ENCODE results near the gene LSM14B. TPM values are rescaled to one million over a fixed set of nuclear protein-coding genes. Genes with fewer than 3 reads are reported as not detected.

LSM14B gene
- total and polyA plus RNA-seq, 3 donors from 2014 or later = 91.0 to 137 (median 116) TPM

DNA sequence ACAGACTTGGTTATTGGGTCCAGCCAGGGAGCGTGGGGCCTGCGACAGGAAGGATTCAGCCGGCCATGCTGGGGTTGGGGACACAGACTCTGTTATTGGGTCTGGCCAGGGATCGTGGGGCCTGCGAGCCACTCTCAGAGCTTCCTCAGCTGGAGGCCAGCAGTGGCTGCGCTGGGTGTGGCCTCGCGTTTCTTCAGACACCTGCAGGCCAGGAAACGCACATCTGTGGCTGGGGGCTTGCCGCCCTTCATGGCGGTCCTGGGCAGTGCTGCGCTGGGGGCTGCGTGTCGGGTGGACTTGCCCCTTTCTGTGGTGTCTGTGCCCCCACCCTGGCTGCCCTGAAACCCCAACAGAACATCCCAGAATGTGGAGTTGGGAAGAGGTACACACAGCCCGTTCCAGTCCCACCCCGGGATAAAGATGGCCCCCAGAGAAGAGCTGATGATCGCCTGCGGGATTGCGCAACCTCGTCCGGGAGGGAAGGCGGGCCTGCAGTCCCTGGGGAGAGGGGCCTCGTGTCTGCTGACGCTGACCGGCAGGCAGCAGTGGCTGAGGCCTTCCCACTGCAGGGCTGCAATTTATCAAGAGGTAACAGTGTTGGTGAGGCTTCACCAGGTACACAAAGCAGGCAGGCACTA is 43.6 kb downstream of the LSM14B start:
- Histone ChIP-seq H3K27me3 (no peaks in the 10 kb centered on the region), H3K36me3 (ENCODE audit: low read depth, missing control alignments) (no peaks in the 10 kb centered on the region), H3K4me1 (no peaks in the 10 kb centered on the region), H3K9me3 (no peaks in the 10 kb centered on the region), H3K27ac (no peak overlapping the region), H3K4me3 (no peak overlapping the region)
- TF ChIP-seq, protein P1, sequence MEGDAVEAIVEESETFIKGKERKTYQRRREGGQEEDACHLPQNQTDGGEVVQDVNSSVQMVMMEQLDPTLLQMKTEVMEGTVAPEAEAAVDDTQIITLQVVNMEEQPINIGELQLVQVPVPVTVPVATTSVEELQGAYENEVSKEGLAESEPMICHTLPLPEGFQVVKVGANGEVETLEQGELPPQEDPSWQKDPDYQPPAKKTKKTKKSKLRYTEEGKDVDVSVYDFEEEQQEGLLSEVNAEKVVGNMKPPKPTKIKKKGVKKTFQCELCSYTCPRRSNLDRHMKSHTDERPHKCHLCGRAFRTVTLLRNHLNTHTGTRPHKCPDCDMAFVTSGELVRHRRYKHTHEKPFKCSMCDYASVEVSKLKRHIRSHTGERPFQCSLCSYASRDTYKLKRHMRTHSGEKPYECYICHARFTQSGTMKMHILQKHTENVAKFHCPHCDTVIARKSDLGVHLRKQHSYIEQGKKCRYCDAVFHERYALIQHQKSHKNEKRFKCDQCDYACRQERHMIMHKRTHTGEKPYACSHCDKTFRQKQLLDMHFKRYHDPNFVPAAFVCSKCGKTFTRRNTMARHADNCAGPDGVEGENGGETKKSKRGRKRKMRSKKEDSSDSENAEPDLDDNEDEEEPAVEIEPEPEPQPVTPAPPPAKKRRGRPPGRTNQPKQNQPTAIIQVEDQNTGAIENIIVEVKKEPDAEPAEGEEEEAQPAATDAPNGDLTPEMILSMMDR (IDR thresholded peaks at IDR 0.05) = no peak
- TF ChIP-seq POLR2A (IDR thresholded peaks at IDR 0.05) = no peak
- DNase-seq = no peak
- WGBS, 2 donors = 88 to 92% methylated on average over 7 to 25 of the region's 25 CpGs
- intact Hi-C loops (cut with DNase I; ENCODE audit: low total_unique reads) = no loop called here

GRCh38 chr20:62167474-62167873 is 45.2 kb downstream of the LSM14B start:
- intact Hi-C loops (cut with DNase I; ENCODE audit: low total_unique reads) = no loop called here

GRCh38 chr20:62168061-62168460 is 45.8 kb downstream of the LSM14B start:
- TF ChIP-seq, protein P1 (IDR thresholded peaks at IDR 0.05) = no peak
- TF ChIP-seq POLR2A (IDR thresholded peaks at IDR 0.05) = no peak
- Histone ChIP-seq H3K4me1 (no peaks in the 10 kb centered on the region), H3K4me3 (no peak overlapping the region), H3K36me3 (ENCODE audit: low read depth, missing control alignments) (no peaks in the 10 kb centered on the region), H3K9me3 (no peaks in the 10 kb centered on the region), H3K27me3 (no peaks in the 10 kb centered on the region), H3K27ac (no peak overlapping the region)
- intact Hi-C loops (cut with DNase I; ENCODE audit: low total_unique reads) = no loop called here
- DNase-seq = no peak
- 74 to 95% methylated on average over 4 of the region's 4 CpGs for WGBS, 2 donors

More at GRCh38 chr20:62167474-62167873, 45.2 kb downstream of the LSM14B start:
- no peak for DNase-seq
- no peaks in the 10 kb centered on the region for H3K27me3 ChIP-seq
- TF ChIP-seq, protein P1 (IDR thresholded peaks at IDR 0.05) = no peak
- TF ChIP-seq POLR2A (IDR thresholded peaks at IDR 0.05) = no peak
- no peak overlapping the region for H3K27ac ChIP-seq
- no peaks in the 10 kb centered on the region for H3K9me3 ChIP-seq
- no peaks in the 10 kb centered on the region for H3K36me3 ChIP-seq (ENCODE audit: low read depth, missing control alignments)
- H3K4me1 ChIP-seq = no peaks in the 10 kb centered on the region
- WGBS, 2 donors = 58 to 72% methylated on average over 4 to 6 of the region's 6 CpGs
- H3K4me3 ChIP-seq = no peak overlapping the region

DNA sequence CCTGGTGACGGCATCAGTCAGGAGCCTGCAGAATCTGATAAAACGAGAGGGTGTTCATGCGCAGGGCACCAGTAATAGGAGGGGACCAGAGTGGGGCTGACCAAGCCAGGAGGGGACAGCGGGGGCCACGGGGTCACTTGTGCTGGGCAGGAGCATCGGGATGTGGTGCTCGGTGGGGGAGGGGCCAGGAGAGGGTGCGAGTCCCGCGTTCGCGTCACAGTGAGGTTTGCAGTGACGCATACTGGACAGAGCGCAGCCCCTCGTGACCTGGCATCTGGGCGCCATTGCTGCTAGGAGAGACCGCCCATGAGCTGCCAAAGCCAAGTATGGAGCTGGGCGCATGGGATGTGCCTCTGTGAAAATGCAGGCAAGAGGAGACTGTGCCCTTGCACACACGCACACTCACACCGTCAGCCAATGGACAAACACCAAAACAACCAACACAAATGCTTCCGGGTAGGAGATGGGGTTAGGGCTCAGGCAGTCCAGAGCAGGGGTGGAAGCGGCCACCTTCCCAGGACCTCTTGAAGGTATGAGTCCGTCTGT is 46.7 kb downstream of the LSM14B start:
- WGBS, 2 donors = 92 to 94% methylated on average over 16 to 23 of the region's 23 CpGs
- no peak for TF ChIP-seq POLR2A (IDR thresholded peaks at IDR 0.05)
- TF ChIP-seq, protein P1 (IDR thresholded peaks at IDR 0.05) = no peak
- Histone ChIP-seq H3K27ac (no peak overlapping the region), H3K36me3 (ENCODE audit: low read depth, missing control alignments) (no peaks in the 10 kb centered on the region), H3K9me3 (no peaks in the 10 kb centered on the region), H3K4me1 (no peaks in the 10 kb centered on the region), H3K4me3 (no peak overlapping the region), H3K27me3 (no peaks in the 10 kb centered on the region)
- intact Hi-C loops (cut with DNase I; ENCODE audit: low total_unique reads) = no loop called here
- no peak for DNase-seq

DNA sequence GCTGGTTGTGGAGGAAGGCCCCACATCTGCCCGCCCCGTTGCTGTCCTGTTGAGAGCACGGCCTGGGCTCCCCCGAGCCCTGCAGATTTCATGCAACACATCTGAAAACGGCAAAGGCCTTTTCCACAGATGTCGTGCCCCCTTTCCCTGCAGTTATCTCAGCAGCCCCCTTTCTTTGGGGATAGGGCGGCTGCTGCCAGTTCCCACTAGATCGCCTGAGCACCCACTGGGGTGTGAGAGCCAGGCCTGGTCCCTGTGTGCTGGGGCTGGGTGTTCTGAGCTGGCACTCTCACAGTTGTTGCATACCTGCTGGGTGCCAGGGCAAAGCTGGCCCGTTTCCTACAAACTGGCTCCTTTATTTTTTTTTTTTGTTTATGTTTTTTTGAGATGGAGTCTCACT is 48.3 kb downstream of the LSM14B start:
- intact Hi-C loops (cut with DNase I; ENCODE audit: low total_unique reads) = no loop called here
- no peak overlapping the region for H3K4me3 ChIP-seq
- H3K4me1 ChIP-seq = no peaks in the 10 kb centered on the region
- H3K27me3 ChIP-seq = no peaks in the 10 kb centered on the region
- DNase-seq = no peak
- TF ChIP-seq, protein P1 (IDR thresholded peaks at IDR 0.05) = no peak
- no peak for TF ChIP-seq POLR2A (IDR thresholded peaks at IDR 0.05)
- WGBS, 2 donors = 90 to 96% methylated on average over 9 of the region's 9 CpGs
- H3K9me3 ChIP-seq = no peaks in the 10 kb centered on the region
- no peaks in the 10 kb centered on the region for H3K36me3 ChIP-seq (ENCODE audit: low read depth, missing control alignments)
- no peak overlapping the region for H3K27ac ChIP-seq

Measured in testis (tissue), 3 donors.